HCT116 (cell line): ENCODE data around the gene SLC39A12. TPM values are rescaled to one million over a fixed set of nuclear protein-coding genes. Genes with fewer than 3 reads are reported as not detected.
A peak's percentile ranks its signal among the peaks of the same experiment; 100 is the strongest.

Experiments used
- ATAC-seq: fragments of 200-7000 bp; cut with Tn5 transposase; 2 replicates; pipeline ENCODE4 v1.9.1; 2020; ENCODE audit warnings: mild to moderate bottlenecking, moderate library complexity
- BruUV-seq: library from RNA; stranded (reverse); fragments of 400-500 nt; replicated peaks from 2 replicates; lab custom pipeline; 2021; lab: Mats Ljungman, UMichigan
- CTCF ChIA-PET: fragments of 300-600 bp; sonication (Branson Sonifier 250); formaldehyde crosslinking; loops from one replicate; lab custom pipeline; 2021; ENCODE audit warnings: antibody characterized with exemption; lab: Charles Lee
- POLR2A ChIA-PET: fragments of 300-600, 350-600 bp; sonication (Branson Sonifier 250); formaldehyde crosslinking; loops from one replicate; lab custom pipeline; 2021; ENCODE audit warnings: antibody characterized with exemption; lab: Charles Lee
- RAD21 ChIA-PET, 2 experiments: fragments of 300-600 bp; sonication (Branson Sonifier 250); formaldehyde crosslinking; loops; one replicate each; lab custom pipeline; 2023; ENCODE audit warnings: low total read pairs in 2 of 2; ENCODE audit not compliant: uncharacterized antibody in 2 of 2, unreplicated experiment in 2 of 2, low non-redundant PET in 1 of 2; lab: Charles Lee
- DNase-seq: peaks from one replicate; pipeline ENCODE4 v3.0.0-alpha.2; 2010; ENCODE audit warnings: low read depth, low spot score
- H2AFZ ChIP-seq: fragments of 200-600 bp; shearing (Covaris generic), sonication (generic); 2 replicates; pipeline ENCODE4 v1.6.1; 2017; ENCODE audit warnings: low read depth, mixed run types, mixed read lengths, antibody characterized with exemption, low read length; ENCODE audit not compliant: poor library complexity, severe bottlenecking
- H3K27ac ChIP-seq: 2 replicates; pipeline ENCODE4 v1.5.1; 2012; ENCODE audit warnings: low read depth, low read length
- H3K27me3 ChIP-seq: fragments of 200-600 bp; sonication (generic); 2 replicates; pipeline ENCODE4 v1.6.1; 2016; ENCODE audit warnings: mixed run types, low read length, mixed read lengths; ENCODE audit not compliant: insufficient read depth
- H3K36me3 ChIP-seq, 2 experiments: fragments of 200-500 bp in 1 of 2; fragments of 200-600 bp in 1 of 2; sonication (Bioruptor generic) in 1 of 2; sonication (generic) in 1 of 2; 2 replicates each; pipeline versions ENCODE4 v1.5.1 to v1.6.1; 2014 to 2016; ENCODE audit warnings: low read length in 2 of 2, inconsistent platforms in 1 of 2, mixed read lengths in 1 of 2, mixed run types in 1 of 2; ENCODE audit not compliant: insufficient read depth in 2 of 2, control insufficient read depth in 1 of 2
- H3K4me1 ChIP-seq, 2 experiments: fragments of 200-600 bp in 1 of 2; sonication (generic) in 1 of 2; 2 replicates each; pipeline versions ENCODE4 v1.5.1 to v1.6.1; 2012 to 2017; ENCODE audit warnings: low read length in 2 of 2, inconsistent platforms in 1 of 2, mild to moderate bottlenecking in 1 of 2, mixed read lengths in 1 of 2, mixed run types in 1 of 2, moderate library complexity in 1 of 2; ENCODE audit not compliant: insufficient read depth in 2 of 2, control insufficient read depth in 1 of 2
- H3K4me2 ChIP-seq: fragments of 200-600 bp; sonication (generic); 2 replicates; pipeline ENCODE4 v1.6.1; 2017; ENCODE audit warnings: mixed run types, low read length, mixed read lengths
- H3K4me3 ChIP-seq, 2 experiments: fragments of 200-600 bp in 1 of 2; sonication (generic) in 1 of 2; replicated peaks in 1 of 2; 2 replicates each; pipeline ENCODE4 v1.5.1; 2011 to 2016; ENCODE audit warnings: low read length in 2 of 2, control low read depth in 1 of 2, low read depth in 1 of 2, mild to moderate bottlenecking in 1 of 2, mixed read lengths in 1 of 2, mixed run types in 1 of 2
- H3K79me2 ChIP-seq: fragments of 200-600 bp; sonication (generic); 2 replicates; pipeline ENCODE4 v1.6.1; 2017; ENCODE audit warnings: mild to moderate bottlenecking, mixed run types, low read length, moderate library complexity, mixed read lengths; ENCODE audit not compliant: insufficient read depth
- H3K9ac ChIP-seq: fragments of 200-600 bp; sonication (generic); 2 replicates; pipeline ENCODE4 v1.6.1; 2016; ENCODE audit warnings: low read length, mixed read lengths
- H3K9me2 ChIP-seq: fragments of 200-600 bp; sonication (generic), shearing (Covaris generic); 2 replicates; pipeline ENCODE4 v1.6.1; 2017; ENCODE audit warnings: mixed run types, mild to moderate bottlenecking, moderate library complexity; ENCODE audit not compliant: insufficient read depth
- H3K9me3 ChIP-seq, 2 experiments: fragments of 200-500 bp in 1 of 2; fragments of 200-600 bp in 1 of 2; sonication (Bioruptor generic) in 1 of 2; sonication (generic) in 1 of 2; 2 replicates each; pipeline ENCODE4 v1.6.1; 2014 to 2017; ENCODE audit warnings: low read length in 2 of 2, mixed read lengths in 2 of 2, inconsistent platforms in 1 of 2, low read depth in 1 of 2, mild to moderate bottlenecking in 1 of 2, mixed run types in 1 of 2, moderate library complexity in 1 of 2; ENCODE audit not compliant: control insufficient read depth in 1 of 2, insufficient read depth in 1 of 2
- H4K20me1 ChIP-seq: fragments of 200-600 bp; sonication (generic), shearing (Covaris generic); 2 replicates; pipeline ENCODE4 v1.6.1; 2017; ENCODE audit warnings: mixed run types, mild to moderate bottlenecking, moderate library complexity; ENCODE audit not compliant: insufficient read depth
- EZH2 ChIP-seq: fragments of 200-600 bp; sonication (generic); IDR thresholded peaks from 2 replicates; pipeline ENCODE4 v1.6.1; 2017; ENCODE audit warnings: antibody characterized with exemption, mixed run types
- MAX ChIP-seq: IDR thresholded peaks from 2 replicates; pipeline ENCODE4 v1.6.1; 2012
- POLR2A ChIP-seq: IDR thresholded peaks from 2 replicates; pipeline ENCODE4 v1.7.0; 2011; ENCODE audit warnings: borderline replicate concordance; ENCODE audit not compliant: insufficient read depth, insufficient read length; ENCODE audit errors: extremely low read depth
- TCF7L2 ChIP-seq: IDR thresholded peaks from 2 replicates; pipeline ENCODE4 v1.7.0; 2011; ENCODE audit warnings: borderline replicate concordance, inconsistent platforms; ENCODE audit not compliant: insufficient read depth, insufficient read length; ENCODE audit errors: extremely low read depth
- YY1 ChIP-seq: IDR thresholded peaks from 2 replicates; pipeline ENCODE4 v1.6.1; 2011; ENCODE audit warnings: low read length, low read depth, moderate library complexity, mild to moderate bottlenecking; ENCODE audit not compliant: insufficient replicate concordance; ENCODE audit errors: extremely low read depth
- intact Hi-C: fragments of 100-400 bp; cut with micrococcal nuclease; formaldehyde crosslinking; loops from 2 replicates; pipeline ENCODE4 v1.10.0; 2022
- total RNA-seq: library from RNA; stranded (reverse); gene quantifications from one replicate; pipeline ENCODE4 v1.2.1, GENCODE V29; 2021; ENCODE audit not compliant: unreplicated experiment
- TF ChIP-seq, protein P1 (sequence below): IDR thresholded peaks from 2 replicates; pipeline ENCODE4 v1.6.1; 2012
- TF ChIP-seq, protein P2 (sequence below), 3 experiments: fragments of 200-600 bp in 1 of 3; sonication (generic) in 1 of 3; IDR thresholded peaks in 2 of 3; conservative IDR thresholded peaks in 1 of 3; 2 replicates each; pipeline ENCODE4 v1.5.1; 2012 to 2017; ENCODE audit warnings: low read depth in 2 of 3, low read length in 2 of 3, antibody characterized with exemption in 1 of 3, borderline replicate concordance in 1 of 3, control low read depth in 1 of 3, mild to moderate bottlenecking in 1 of 3, mixed read lengths in 1 of 3, mixed run types in 1 of 3, moderate library complexity in 1 of 3; ENCODE audit not compliant: insufficient read depth in 1 of 3

SLC39A12 gene
- total RNA-seq, 1 experiment from 2014 or later, result not detected

DNA sequence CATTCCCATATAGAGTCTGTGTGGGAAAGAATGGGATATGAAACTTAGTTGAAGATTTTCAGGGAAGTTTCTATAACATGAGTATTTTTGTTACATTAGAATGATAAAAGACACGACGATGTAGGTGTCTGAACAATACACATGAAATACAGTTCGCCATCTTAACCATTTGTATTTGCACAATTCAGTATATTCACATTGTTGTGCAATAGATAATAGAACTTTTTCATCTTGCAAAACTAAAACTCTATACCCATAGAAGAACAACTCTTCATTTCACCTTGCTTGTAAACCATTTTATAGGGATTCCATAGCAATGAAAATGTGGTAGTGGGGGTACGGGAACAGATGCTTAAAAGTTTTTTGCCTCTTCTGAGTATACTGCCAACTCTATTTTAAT is 32.8 kb downstream of the SLC39A12 start:
- no peak for DNase-seq
- Histone ChIP-seq H3K4me2 (peak overlapping the region; percentile 46), H3K79me2 (no peaks in the 10 kb centered on the region), H3K4me1 (peaks cover 29% of the 10 kb centered on the region in 2 experiments), H3K36me3 (no peaks in the 10 kb centered on the region), H2AFZ (no peak overlapping the region), H3K9me2 (no peaks in the 10 kb centered on the region)
- BruUV-seq, result no TSS peak
- POLR2A ChIA-PET, result no interaction called here
- no peak for TF ChIP-seq POLR2A
- TF ChIP-seq TCF7L2, result no peak
- no peak for TF ChIP-seq YY1
- no peak for TF ChIP-seq EZH2
- no peak for TF ChIP-seq MAX
- TF ChIP-seq, protein P1, sequence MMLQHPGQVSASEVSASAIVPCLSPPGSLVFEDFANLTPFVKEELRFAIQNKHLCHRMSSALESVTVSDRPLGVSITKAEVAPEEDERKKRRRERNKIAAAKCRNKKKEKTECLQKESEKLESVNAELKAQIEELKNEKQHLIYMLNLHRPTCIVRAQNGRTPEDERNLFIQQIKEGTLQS, result no peak
- TF ChIP-seq, protein P2, sequence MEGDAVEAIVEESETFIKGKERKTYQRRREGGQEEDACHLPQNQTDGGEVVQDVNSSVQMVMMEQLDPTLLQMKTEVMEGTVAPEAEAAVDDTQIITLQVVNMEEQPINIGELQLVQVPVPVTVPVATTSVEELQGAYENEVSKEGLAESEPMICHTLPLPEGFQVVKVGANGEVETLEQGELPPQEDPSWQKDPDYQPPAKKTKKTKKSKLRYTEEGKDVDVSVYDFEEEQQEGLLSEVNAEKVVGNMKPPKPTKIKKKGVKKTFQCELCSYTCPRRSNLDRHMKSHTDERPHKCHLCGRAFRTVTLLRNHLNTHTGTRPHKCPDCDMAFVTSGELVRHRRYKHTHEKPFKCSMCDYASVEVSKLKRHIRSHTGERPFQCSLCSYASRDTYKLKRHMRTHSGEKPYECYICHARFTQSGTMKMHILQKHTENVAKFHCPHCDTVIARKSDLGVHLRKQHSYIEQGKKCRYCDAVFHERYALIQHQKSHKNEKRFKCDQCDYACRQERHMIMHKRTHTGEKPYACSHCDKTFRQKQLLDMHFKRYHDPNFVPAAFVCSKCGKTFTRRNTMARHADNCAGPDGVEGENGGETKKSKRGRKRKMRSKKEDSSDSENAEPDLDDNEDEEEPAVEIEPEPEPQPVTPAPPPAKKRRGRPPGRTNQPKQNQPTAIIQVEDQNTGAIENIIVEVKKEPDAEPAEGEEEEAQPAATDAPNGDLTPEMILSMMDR (IDR thresholded peaks at IDR 0.05 in 2 of 3, conservative IDR thresholded peaks at IDR 0.05 in 1 of 3; ENCODE audit: borderline replicate concordance in 1 of 3, insufficient read depth in 1 of 3, low read depth in 2 of 3, low read length in 2 of 3), result no peak
- TF ChIP-seq, all 23 proteins: peak for 0
- CTCF ChIA-PET, result no interaction called here
- H3K9ac ChIP-seq, result no peak overlapping the region
- RAD21 ChIA-PET, result no interaction called here
- H4K20me1 ChIP-seq, result no peaks in the 10 kb centered on the region
- 0 out of 2 replicates have a peak, but pooled peaks cover 11% of the 10 kb centered on the region for H3K27me3 ChIP-seq
- intact Hi-C loops, result no loop called here
- H3K4me3 ChIP-seq, result no peak overlapping the region
- no peaks in the 10 kb centered on the region for H3K9me3 ChIP-seq
- H3K27ac ChIP-seq, result no peak overlapping the region
- no peak for ATAC-seq
